Muscle of back (tissue), 11 donors: ENCODE measurements around the gene PBX4. TPM values are rescaled to one million over a fixed set of nuclear protein-coding genes. Genes with fewer than 3 reads are reported as not detected.

Source experiments
- DNase-seq, 3 donors: peaks; one replicate each; pipeline versions ENCODE4 v3.0.0 to v3.0.0-alpha.2; 2013
- polyA plus RNA-seq, 10 donors: library from polyadenylated mRNA; unstranded; fragments of 120-200 nt; gene quantifications; one replicate each; pipeline ENCODE4 v1.2.1, GENCODE V29; 2013; ENCODE audit not compliant: insufficient read length in 10 of 10

The PBX4 gene
- polyA plus RNA-seq, 10 donors, result 0.87 to 3.0 (median 1.8) TPM

- no peak for DNase-seq
Measured at GRCh38 chr19:19558636-19559035, 59.9 kb downstream of the PBX4 start.

- no peak for DNase-seq
Measured at GRCh38 chr19:19558055-19558454, 60.4 kb downstream of the PBX4 start.

- no peak for DNase-seq
Measured at GRCh38 chr19:19554074-19555023, 64.1 kb downstream of the PBX4 start.

- no peak for DNase-seq
Measured at GRCh38 chr19:19553670-19554069, 64.8 kb downstream of the PBX4 start.

DNA sequence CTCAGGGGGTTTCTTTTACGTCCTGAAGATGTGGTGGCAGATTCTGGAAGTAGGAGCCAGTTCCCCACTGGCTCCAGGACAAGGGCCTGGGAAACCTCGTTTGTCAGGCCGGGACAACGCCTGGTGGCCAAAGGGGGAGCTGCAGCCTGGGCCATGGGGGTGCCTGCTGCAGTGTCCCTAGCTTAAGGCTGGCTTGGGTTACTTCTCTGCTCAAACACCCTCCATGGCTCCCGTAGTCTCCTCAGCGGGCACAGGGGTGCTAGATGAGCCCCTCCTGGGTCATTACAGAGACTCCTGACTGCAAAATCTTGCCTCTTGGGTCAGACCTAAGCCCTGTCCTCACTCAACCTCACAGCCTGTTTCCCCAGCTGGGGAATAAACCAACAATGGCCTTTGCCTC lies 65.7 kb downstream of the PBX4 start:
- peak in 1 of 3 donors; percentile 57 for DNase-seq

GRCh38 chr19:19551853-19552192 lies 66.7 kb downstream of the PBX4 start:
- DNase-seq, result peak in 1 of 3 donors; percentile 28

GRCh38 chr19:19550972-19551852 lies 67.3 kb downstream of the PBX4 start:
- DNase-seq, result peak in 1 of 3 donors; percentile 62

- DNase-seq, result peak; percentile 30 to 74 (median 57)
Measured at GRCh38 chr19:19550485-19550929, 68.0 kb downstream of the PBX4 start.

GRCh38 chr19:19549804-19550464 lies 68.6 kb downstream of the PBX4 start:
- DNase-seq, result no peak

DNA sequence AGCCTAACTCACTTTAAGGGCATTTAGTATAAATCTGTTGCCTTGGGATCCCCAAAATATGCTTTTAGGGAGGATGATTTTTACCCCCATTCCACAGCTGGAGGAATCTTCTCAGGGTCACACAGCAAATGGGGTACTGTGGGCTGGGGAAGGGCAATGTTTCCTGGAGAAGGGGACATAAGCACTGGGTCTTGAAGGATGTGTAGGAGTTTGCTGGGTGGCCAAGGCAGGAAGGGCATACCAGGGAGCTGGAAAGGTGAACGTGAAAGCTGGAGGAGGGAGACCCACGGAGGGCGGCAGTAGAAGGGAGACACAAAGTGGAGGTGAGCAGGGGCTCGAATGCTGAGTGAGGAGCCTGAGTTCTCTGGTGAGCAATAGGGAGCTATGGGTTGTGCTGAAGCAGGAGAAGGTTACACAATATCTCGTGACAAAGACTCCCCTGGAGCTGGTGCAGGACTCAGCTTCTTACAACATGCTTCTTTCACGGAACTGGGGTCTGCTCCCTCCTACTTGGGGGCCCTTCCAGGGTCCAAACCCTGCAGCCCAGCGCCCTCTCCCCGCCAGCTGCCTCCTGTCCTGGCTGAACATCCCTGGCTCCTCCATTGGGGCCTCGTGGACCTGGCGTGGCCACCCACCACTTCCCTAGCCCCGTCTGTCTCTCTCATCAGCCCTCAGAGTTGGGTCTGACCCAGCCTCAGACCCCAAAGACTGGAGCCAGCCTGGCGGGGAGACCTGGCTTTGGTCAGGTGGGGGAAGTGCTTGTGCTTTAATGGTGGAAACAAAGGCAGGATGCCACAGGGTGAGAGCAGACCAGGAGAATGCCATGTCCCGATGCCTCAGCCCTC lies 69.3 kb downstream of the PBX4 start:
- peak in 1 of 3 donors; percentile 54 for DNase-seq

GRCh38 chr19:19547674-19548336 lies 70.7 kb downstream of the PBX4 start:
- DNase-seq, result no peak

- no peak for DNase-seq
Measured at GRCh38 chr19:19546751-19547162, 71.7 kb downstream of the PBX4 start.

DNA sequence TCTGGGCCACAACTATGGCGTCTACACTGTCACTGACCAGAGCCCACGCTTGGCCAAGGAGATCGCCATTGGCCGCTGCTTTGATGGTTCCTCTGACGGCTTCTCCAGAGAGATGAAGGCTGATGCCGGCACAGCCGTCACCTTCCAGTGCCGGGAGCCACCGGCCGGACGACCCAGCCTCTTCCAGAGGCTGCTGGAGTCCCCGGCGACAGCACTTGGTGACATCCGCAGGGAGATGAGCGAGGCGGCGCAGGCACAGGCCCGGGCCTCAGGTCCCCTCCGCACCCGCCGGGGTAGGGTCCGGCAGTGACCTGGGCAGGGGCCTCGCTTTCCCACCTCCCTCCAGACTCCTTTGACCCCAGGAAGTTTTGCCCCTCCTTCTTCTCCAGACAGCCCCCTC lies 72.8 kb downstream of the PBX4 start:
- no peak for DNase-seq

- no peak for DNase-seq
Measured at GRCh38 chr19:19544954-19545591, 73.4 kb downstream of the PBX4 start.

DNA sequence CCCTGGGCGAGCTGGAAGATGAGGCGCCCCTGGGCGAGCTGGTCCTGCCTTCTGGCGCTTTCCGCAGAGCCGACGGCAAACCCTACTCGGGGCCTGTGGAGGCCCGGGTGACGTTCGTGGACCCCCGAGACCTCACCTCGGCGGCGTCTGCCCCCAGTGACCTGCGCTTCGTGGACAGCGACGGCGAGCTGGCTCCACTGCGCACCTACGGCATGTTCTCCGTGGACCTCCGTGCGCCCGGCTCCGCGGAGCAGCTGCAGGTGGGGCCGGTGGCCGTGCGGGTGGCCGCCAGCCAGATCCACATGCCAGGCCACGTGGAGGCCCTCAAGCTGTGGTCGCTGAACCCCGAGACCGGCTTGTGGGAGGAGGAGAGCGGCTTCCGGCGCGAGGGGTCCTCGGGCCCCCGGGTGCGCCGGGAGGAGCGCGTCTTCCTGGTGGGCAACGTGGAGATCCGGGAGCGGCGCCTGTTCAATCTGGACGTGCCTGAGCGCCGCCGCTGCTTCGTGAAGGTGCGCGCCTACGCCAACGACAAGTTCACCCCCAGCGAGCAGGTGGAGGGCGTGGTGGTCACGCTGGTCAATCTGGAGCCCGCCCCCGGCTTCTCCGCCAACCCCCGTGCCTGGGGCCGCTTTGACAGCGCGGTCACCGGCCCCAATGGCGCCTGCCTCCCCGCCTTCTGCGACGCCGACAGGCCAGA lies 74.1 kb downstream of the PBX4 start:
- DNase-seq, result no peak

DNA sequence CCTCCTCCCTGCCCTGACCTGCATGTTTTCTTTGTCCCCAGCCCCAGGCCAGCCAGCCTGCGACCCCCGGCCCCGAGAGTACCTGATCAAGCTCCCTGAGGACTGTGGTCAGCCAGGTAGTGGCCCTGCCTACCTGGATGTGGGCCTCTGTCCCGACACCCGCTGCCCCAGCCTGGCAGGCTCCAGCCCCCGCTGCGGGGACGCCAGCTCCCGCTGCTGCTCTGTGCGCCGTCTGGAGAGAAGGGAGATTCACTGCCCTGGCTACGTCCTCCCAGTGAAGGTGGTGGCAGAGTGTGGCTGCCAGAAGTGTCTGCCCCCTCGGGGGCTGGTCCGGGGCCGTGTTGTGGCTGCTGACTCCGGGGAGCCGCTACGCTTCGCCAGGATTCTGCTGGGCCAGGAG lies 74.8 kb downstream of the PBX4 start:
- no peak for DNase-seq

GRCh38 chr19:19543101-19543500 lies 75.4 kb downstream of the PBX4 start:
- no peak for DNase-seq

DNA sequence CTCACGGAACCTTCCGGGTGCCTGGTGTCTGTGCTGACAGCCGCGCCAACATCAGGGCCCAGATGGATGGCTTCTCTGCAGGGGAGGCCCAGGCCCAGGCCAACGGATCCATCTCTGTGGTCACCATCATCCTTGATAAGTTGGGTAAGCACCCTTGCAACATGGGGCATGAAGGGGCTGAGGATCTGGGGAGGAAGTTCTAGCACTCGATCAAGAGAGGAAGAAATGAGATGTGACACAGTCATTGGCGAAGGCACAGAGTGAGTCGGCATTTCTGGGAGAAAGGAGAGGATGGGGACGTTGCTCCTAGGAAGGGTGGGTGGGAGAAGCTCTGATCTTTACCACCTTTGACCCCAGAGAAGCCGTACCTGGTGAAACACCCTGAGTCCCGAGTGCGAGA lies 76.0 kb downstream of the PBX4 start:
- no peak for DNase-seq

DNA sequence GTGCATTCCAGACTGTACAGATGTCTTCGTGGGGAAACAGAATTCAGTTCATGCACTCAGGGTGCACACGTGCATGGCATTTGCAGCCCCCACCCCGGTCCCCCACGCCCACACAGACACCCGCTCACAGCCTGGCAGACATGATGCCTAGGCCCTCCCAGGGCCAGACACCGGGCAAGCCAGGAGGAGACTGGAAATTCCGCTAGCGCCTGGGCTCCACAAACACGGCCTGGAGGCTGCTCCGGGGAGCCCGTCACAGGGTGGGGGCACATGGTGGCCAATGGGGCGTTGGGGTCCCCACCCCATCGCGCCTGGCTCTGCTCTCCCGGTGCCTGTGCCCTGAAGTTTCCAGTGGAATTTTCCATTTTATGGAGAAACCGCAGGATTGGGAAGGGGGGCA lies 76.9 kb downstream of the PBX4 start:
- no peak for DNase-seq
